A549 (cell line): Measurements from ENCODE around the gene GPR108.

Source experiments
- CBX8 ChIP-seq: fragments of 200-600 bp; sonication (generic); IDR thresholded peaks from 2 replicates; pipeline ENCODE4 v1.6.1; 2016
- CTCF ChIP-seq: fragments of >200 bp; sonication (Bioruptor Twin); formaldehyde crosslinking; IDR thresholded peaks from 3 replicates; pipeline ENCODE4 v1.5.1; 2016
- EP300 ChIP-seq, 2 experiments: fragments of >200 bp; sonication (Bioruptor Twin); formaldehyde crosslinking; IDR thresholded peaks; 2 replicates in 1 of 2; 3 replicates in 1 of 2; pipeline ENCODE4 v1.6.1; 2016 to 2017
- HMGXB4 ChIP-seq: fragments of 250-450 bp; sonication (Bioruptor Pico); IDR thresholded peaks from 2 replicates; pipeline ENCODE4 v1.5.0; 2021; ENCODE audit warnings: mild to moderate bottlenecking, moderate library complexity, borderline replicate concordance
- KDM1A ChIP-seq: fragments of 200-600 bp; sonication (generic); IDR thresholded peaks from 2 replicates; pipeline ENCODE4 v1.6.1; 2016; ENCODE audit warnings: low read depth, mild to moderate bottlenecking
- MAFK ChIP-seq: fragments of 450-650 bp; IDR thresholded peaks from 2 replicates; pipeline ENCODE4 v1.6.1; 2014; ENCODE audit not compliant: partially characterized antibody
- MYC ChIP-seq: IDR thresholded peaks from 2 replicates; pipeline ENCODE4 v1.6.1; 2012; ENCODE audit warnings: mild to moderate bottlenecking, inconsistent platforms, low read length, improper control_type of control experiment, borderline replicate concordance
- POLR2A ChIP-seq: IDR thresholded peaks from 2 replicates; pipeline ENCODE4 v1.6.1; 2012; ENCODE audit warnings: mild to moderate bottlenecking, low read length
- RAD21 ChIP-seq, 2 experiments: fragments of >200 bp in 1 of 2; sonication (Bioruptor Twin) in 1 of 2; formaldehyde crosslinking in 1 of 2; IDR thresholded peaks in 1 of 2; conservative IDR thresholded peaks in 1 of 2; 2 replicates in 1 of 2; 3 replicates in 1 of 2; pipeline ENCODE4 v1.6.1; 2012 to 2018; ENCODE audit warnings: inconsistent platforms in 1 of 2

- no peak for TF ChIP-seq CBX8
- TF ChIP-seq CTCF, result no peak
- TF ChIP-seq MAFK, result no peak
- no peak for TF ChIP-seq HMGXB4
- TF ChIP-seq KDM1A, result no peak
- TF ChIP-seq EP300 (IDR thresholded peaks at IDR 0.05), result no peak
- TF ChIP-seq MYC, result no peak
- TF ChIP-seq RAD21 (conservative IDR thresholded peaks at IDR 0.05 in 1 of 2, IDR thresholded peaks at IDR 0.05 in 1 of 2), result no peak
- no peak for TF ChIP-seq POLR2A
Observed at GRCh38 chr19:6767081-6767356, 29.6 kb upstream of the GPR108 start.
